Common myeloid progenitor, CD34-positive (primary cell): ENCODE measurements around the gene CLCA4.
A peak's percentile ranks its signal among the peaks of the same experiment; 100 is the strongest.

Experiments
- CTCF ChIA-PET: fragments of 350-600 bp; sonication (Branson Sonifier 250); formaldehyde crosslinking; loops from one replicate; lab custom pipeline; 2021; ENCODE audit warnings: antibody characterized with exemption; lab: Charles Lee
- POLR2A ChIA-PET: fragments of 350-600 bp; sonication (Branson Sonifier 250); formaldehyde crosslinking; loops from one replicate; lab custom pipeline; 2021; ENCODE audit warnings: antibody characterized with exemption; lab: Charles Lee
- DNase-seq, 3 donors: peaks; one replicate each; pipeline versions ENCODE4 v3.0.0 to v3.0.0-alpha.2; 2013
- H3K27ac ChIP-seq, 2 experiments: 1 replicate in 1 of 2; 2 replicates in 1 of 2; pipeline ENCODE4 v1.7.0; 2013; ENCODE audit warnings: inconsistent platforms in 2 of 2, low read length in 2 of 2, mild to moderate bottlenecking in 2 of 2, low read depth in 1 of 2, moderate library complexity in 1 of 2; ENCODE audit not compliant: severe bottlenecking in 2 of 2, insufficient read depth in 1 of 2, poor library complexity in 1 of 2
- H3K27me3 ChIP-seq, 5 experiments: replicated peaks in 2 of 5; 1 replicate in 3 of 5; 2 replicates in 2 of 5; pipeline versions ENCODE4 v1.6.1 to v1.7.0; 2013; ENCODE audit warnings: low read length in 4 of 5, mild to moderate bottlenecking in 2 of 5, moderate library complexity in 2 of 5, inconsistent platforms in 1 of 5; ENCODE audit not compliant: insufficient read depth in 5 of 5, control insufficient read depth in 4 of 5
- H3K36me3 ChIP-seq, 4 experiments: 1 replicate in 2 of 4; 2 replicates in 2 of 4; pipeline versions ENCODE4 v1.6.1 to v1.7.0; 2013; ENCODE audit warnings: low read length in 3 of 4, control low read depth in 1 of 4, mild to moderate bottlenecking in 1 of 4; ENCODE audit not compliant: control insufficient read depth in 4 of 4, insufficient read depth in 4 of 4
- H3K4me1 ChIP-seq, 4 experiments: 1 replicate in 3 of 4; 2 replicates in 1 of 4; pipeline versions ENCODE4 v1.6.1 to v1.7.1; 2013; ENCODE audit warnings: low read length in 3 of 4, mild to moderate bottlenecking in 3 of 4, control low read depth in 1 of 4, inconsistent platforms in 1 of 4, moderate library complexity in 1 of 4; ENCODE audit not compliant: control insufficient read depth in 4 of 4, insufficient read depth in 4 of 4; ENCODE audit errors: control extremely low read depth in 1 of 4
- H3K4me3 ChIP-seq, 7 experiments: 1 replicate in 4 of 7; 2 replicates in 3 of 7; pipeline versions ENCODE4 v1.5.1 to v1.7.0; 2013; ENCODE audit warnings: mild to moderate bottlenecking in 7 of 7, low read length in 6 of 7, moderate library complexity in 6 of 7, inconsistent platforms in 2 of 7, low read depth in 2 of 7, control low read depth in 1 of 7; ENCODE audit not compliant: insufficient read depth in 4 of 7, control insufficient read depth in 1 of 7; ENCODE audit errors: extremely low read depth in 1 of 7
- H3K9me3 ChIP-seq, 5 experiments: 1 replicate in 4 of 5; 2 replicates in 1 of 5; pipeline versions ENCODE4 v1.6.1 to v1.7.1; 2013; ENCODE audit warnings: low read length in 4 of 5, mild to moderate bottlenecking in 2 of 5, inconsistent platforms in 1 of 5, low read depth in 1 of 5, moderate library complexity in 1 of 5; ENCODE audit not compliant: control insufficient read depth in 4 of 5, insufficient read depth in 2 of 5; ENCODE audit errors: control extremely low read depth in 1 of 5
- WGBS: methylation state at CpG from one replicate; pipeline ENCODE4 v1.1.5; 2013; ENCODE audit not compliant: insufficient coverage; 5-methylcytosine and 5-hydroxymethylcytosine counted together

The CLCA4 gene

GRCh38 chr1:86551305-86551704 is 4.4 kb downstream of the CLCA4 start:
- 100% methylated on average over 2 of the region's 3 CpGs for WGBS
- Histone ChIP-seq H3K27ac (no peak overlapping the region), H3K4me1 (no peaks in the 10 kb centered on the region), H3K9me3 (no peaks in the 10 kb centered on the region), H3K4me3 (no peak overlapping the region), H3K27me3 (no peaks in the 10 kb centered on the region), H3K36me3 (no peaks in the 10 kb centered on the region)
- POLR2A ChIA-PET = no interaction called here
- CTCF ChIA-PET = no interaction called here
- DNase-seq = peak in 1 of 3 donors; percentile 2

- Histone ChIP-seq H3K27me3 (no peaks in the 10 kb centered on the region), H3K27ac (no peak overlapping the region), H3K4me1 (no peaks in the 10 kb centered on the region), H3K36me3 (no peaks in the 10 kb centered on the region), H3K4me3 (no peak overlapping the region), H3K9me3 (no peaks in the 10 kb centered on the region)
- DNase-seq = no peak
- CTCF ChIA-PET = no interaction called here
- POLR2A ChIA-PET = no interaction called here
- WGBS = 99% methylated on average over 18 of the region's 19 CpGs
These were observed 5.5 kb downstream of the CLCA4 start for GRCh38 chr1:86552376-86552775.

GRCh38 chr1:86557739-86558138 is 10.9 kb downstream of the CLCA4 start:
- H3K36me3 ChIP-seq = no peaks in the 10 kb centered on the region
- no peaks in the 10 kb centered on the region for H3K4me1 ChIP-seq
- ChIA-PET POLR2A (no interaction called here), CTCF (no interaction called here)
- H3K4me3 ChIP-seq = no peak overlapping the region
- no CpG with 5 or more reads among the region's 2 CpGs for WGBS
- H3K9me3 ChIP-seq = peaks cover 0 to 13% (median 2%) of the 10 kb centered on the region in 5 experiments
- no peaks in the 10 kb centered on the region for H3K27me3 ChIP-seq
- no peak for DNase-seq
- H3K27ac ChIP-seq = no peak overlapping the region

GRCh38 chr1:86563849-86564248 is 17.0 kb downstream of the CLCA4 start:
- POLR2A ChIA-PET = no interaction called here
- no CpG with 5 or more reads among the region's 1 CpG for WGBS
- no peaks in the 10 kb centered on the region for H3K27me3 ChIP-seq

GRCh38 chr1:86567341-86567740 is 20.5 kb downstream of the CLCA4 start:
- DNase-seq = no peak
- CTCF ChIA-PET = no interaction called here
- no peaks in the 10 kb centered on the region for H3K36me3 ChIP-seq
- no peak overlapping the region for H3K4me3 ChIP-seq
- no peak overlapping the region for H3K27ac ChIP-seq
- WGBS = 100% methylated on average over 1 of the region's 3 CpGs
- no peaks in the 10 kb centered on the region for H3K27me3 ChIP-seq
- POLR2A ChIA-PET = no interaction called here
- no peaks in the 10 kb centered on the region for H3K9me3 ChIP-seq
- no peaks in the 10 kb centered on the region for H3K4me1 ChIP-seq

More at GRCh38 chr1:86563849-86564248, 17.0 kb downstream of the CLCA4 start:
- CTCF ChIA-PET = no interaction called here
- Histone ChIP-seq H3K36me3 (no peaks in the 10 kb centered on the region), H3K9me3 (peaks cover 0 to 3% (median 0%) of the 10 kb centered on the region in 5 experiments), H3K4me3 (no peak overlapping the region), H3K4me1 (no peaks in the 10 kb centered on the region), H3K27ac (no peak overlapping the region)
- DNase-seq = no peak

GRCh38 chr1:86567878-86568277 is 21.0 kb downstream of the CLCA4 start:
- H3K4me1 ChIP-seq = no peaks in the 10 kb centered on the region
- H3K4me3 ChIP-seq = no peak overlapping the region
- H3K27ac ChIP-seq = no peak overlapping the region
- WGBS = no CpG with 5 or more reads among the region's 3 CpGs
- H3K36me3 ChIP-seq = no peaks in the 10 kb centered on the region
- no peak for DNase-seq
- CTCF ChIA-PET = no interaction called here
- H3K9me3 ChIP-seq = no peaks in the 10 kb centered on the region
- H3K27me3 ChIP-seq = no peaks in the 10 kb centered on the region
- POLR2A ChIA-PET = no interaction called here

GRCh38 chr1:86573763-86574484 is 27.0 kb downstream of the CLCA4 start:
- Histone ChIP-seq H3K27ac (no peak overlapping the region), H3K36me3 (no peaks in the 10 kb centered on the region), H3K4me3 (no peak overlapping the region), H3K4me1 (no peaks in the 10 kb centered on the region), H3K27me3 (no peaks in the 10 kb centered on the region), H3K9me3 (no peaks in the 10 kb centered on the region)
- CTCF ChIA-PET = no interaction called here
- WGBS = 91% methylated on average over 1 of the region's 2 CpGs
- no peak for DNase-seq
- POLR2A ChIA-PET = no interaction called here
